Muscle of back (tissue), 11 donors: ENCODE results near the gene LSM4. TPM values are rescaled to one million over a fixed set of nuclear protein-coding genes. Genes with fewer than 3 reads are reported as not detected.
A peak's percentile ranks its signal among the peaks of the same experiment; 100 is the strongest.

Experiments used
- DNase-seq, 3 donors: peaks; one replicate each; pipeline versions ENCODE4 v3.0.0 to v3.0.0-alpha.2; 2013
- polyA plus RNA-seq, 10 donors: library from polyadenylated mRNA; unstranded; fragments of 120-200 nt; gene quantifications; one replicate each; pipeline ENCODE4 v1.2.1, GENCODE V29; 2013; ENCODE audit not compliant: insufficient read length in 10 of 10

Gene LSM4
- polyA plus RNA-seq, 10 donors = 65.1 to 100 (median 78.1) TPM

GRCh38 chr19:18293642-18294466 lies 29.0 kb downstream of the LSM4 start:
- no peak for DNase-seq

DNA sequence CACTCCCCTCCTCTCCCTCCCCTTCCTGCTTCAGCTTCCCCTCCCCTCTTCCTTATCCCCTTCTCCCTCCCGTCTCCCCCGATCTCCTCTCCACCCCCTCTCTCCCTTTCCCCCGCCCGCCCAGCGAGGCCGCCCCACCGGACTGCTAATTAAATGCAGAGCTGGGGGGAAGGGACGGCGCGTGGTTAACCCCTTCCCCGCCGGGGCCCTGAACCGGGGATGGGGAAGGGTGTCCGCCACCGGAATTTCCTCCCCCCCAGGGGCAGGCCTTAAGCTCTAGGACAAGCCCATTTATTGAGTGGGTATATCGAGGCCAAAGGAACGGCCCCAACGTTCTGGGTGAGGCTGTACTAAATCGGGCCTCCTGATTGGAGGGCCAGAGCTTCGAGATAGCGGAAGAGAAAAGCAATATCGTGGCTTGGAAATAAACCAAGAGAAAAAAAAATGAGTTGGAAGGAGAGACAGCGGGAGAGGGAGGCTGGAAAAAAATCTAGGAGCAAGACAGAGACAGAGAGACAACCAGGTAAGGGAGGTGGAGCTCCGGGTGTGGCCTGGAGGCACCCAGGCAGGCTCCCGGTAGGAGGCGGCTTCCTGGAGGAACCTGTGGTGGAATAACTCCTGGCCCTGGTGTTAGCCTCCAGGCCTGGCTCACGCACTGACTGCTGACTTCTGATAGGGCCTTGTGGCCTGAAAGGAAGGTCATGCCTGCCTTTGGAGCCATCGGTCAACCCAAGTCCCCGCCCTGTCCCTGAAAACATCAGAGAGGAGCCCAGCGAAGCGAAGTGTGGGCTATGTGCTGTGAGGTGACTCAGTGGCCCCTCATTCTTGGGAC lies 29.9 kb downstream of the LSM4 start:
- peak; percentile 88 to 94 (median 89) for DNase-seq

- no peak for DNase-seq
These were observed 30.4 kb downstream of the LSM4 start for GRCh38 chr19:18292462-18292809.

- peak; percentile 77 to 96 (median 91) for DNase-seq
These were observed 31.1 kb downstream of the LSM4 start for GRCh38 chr19:18291590-18292461.

DNA sequence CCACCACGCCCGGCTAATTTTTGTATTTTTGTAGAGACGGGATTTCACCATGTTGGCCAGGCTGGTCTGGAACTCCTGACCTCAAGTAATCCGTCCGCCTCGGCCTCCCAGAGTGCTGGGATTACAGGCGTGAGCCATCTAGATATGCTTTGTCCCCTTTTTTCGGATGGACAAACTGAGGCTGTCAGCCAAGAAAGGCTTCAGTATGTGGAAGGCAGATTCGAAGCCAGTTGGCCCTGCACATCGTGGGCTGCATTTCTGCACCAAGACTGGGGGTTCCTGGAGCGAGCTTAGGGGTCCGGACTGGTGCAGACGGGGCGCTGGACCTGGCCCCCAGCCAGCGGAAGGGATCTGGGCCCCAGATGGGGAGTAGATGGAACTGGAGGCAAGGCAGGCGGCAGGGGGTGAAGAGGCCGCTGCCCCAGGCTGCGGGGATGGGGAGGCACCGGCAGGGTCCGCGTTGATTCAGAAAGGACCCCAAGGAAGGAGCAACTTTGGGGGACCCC lies 31.8 kb downstream of the LSM4 start:
- DNase-seq = no peak

GRCh38 chr19:18290302-18291018 lies 32.4 kb downstream of the LSM4 start:
- DNase-seq = no peak

DNA sequence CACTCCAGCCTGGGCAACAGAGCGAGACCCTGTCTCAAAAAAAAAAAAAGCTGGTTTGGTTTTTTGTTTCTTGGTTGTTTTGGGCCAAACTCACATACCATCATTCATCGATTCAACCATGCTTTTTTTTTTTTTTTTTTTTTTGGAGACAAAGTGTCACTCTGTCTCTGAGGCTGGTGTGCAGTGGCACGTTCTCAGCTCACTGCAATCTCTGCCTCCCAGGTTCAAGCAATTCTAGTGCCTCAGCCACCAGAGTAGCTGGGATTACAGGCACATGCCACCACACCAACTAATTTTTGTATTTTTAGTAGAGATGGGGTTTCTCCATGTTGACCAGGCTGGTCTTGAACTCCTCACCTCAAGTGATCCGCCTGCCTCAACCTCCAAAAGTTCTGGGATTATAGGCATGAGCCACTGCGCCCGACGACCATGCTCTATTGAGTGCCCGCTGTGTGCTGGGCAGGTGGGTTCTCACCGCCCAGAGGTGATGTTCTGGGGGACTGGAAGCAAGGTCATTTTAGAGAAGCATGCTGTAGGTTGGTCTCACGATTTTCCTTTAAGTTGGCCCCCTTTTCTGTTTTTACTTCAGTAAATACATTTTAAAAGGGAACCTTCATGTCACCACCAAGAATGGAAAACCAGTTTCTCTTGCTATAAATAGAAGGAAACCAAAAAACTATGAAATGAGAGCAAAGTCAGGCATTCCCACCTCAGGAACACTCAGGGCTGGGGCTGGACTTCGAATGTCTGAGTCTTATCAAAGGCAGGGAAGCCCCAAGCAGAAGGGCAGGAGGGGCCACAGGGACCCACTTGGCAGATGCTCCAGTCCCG lies 33.2 kb downstream of the LSM4 start:
- peak in 1 of 3 donors; percentile 66 for DNase-seq

DNA sequence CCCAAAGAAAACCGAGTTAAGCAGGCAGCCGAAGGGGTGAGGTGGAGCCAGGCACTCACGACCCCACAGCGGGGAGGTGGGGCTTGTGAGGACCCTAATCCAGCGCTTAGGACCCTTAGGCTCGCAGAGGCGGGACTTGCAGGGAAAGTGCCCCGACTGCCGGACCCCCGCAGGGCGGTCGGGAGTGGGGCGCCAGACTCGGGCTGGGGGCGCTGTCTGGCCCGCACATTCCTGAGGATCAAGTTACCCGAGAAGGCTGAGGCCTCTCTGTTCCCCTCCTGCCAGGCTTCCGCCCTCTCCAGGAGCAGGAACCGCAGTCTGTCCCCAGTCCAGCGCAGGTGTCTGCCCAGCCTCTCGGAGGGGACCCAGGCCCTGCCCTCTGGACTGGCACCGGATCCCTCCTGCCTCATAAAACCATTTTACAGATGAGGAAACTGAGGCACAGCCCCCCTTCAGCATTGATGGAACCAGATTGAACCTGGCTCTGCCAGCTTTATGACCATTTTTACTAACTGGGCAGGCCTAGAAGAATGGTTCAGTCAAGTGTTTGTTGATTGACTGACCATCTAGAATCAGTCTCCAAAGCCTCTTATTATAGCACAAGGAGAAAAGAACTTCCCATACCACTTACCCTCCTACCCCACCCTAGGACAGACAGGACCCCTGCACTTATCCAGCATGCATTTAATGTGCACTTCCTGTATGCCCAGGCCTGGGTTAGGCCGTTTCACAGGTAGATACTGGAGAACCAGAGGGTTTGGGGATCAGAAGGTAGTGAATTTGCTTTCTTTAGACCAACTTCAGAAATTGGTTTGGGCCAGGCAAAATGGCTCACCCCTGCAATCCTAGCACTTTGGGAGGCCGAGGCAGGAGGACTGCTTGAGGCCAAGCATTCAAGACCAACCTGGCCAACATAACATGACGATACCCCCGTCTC lies 34.8 kb downstream of the LSM4 start:
- peak in 1 of 3 donors; percentile 65 for DNase-seq

DNA sequence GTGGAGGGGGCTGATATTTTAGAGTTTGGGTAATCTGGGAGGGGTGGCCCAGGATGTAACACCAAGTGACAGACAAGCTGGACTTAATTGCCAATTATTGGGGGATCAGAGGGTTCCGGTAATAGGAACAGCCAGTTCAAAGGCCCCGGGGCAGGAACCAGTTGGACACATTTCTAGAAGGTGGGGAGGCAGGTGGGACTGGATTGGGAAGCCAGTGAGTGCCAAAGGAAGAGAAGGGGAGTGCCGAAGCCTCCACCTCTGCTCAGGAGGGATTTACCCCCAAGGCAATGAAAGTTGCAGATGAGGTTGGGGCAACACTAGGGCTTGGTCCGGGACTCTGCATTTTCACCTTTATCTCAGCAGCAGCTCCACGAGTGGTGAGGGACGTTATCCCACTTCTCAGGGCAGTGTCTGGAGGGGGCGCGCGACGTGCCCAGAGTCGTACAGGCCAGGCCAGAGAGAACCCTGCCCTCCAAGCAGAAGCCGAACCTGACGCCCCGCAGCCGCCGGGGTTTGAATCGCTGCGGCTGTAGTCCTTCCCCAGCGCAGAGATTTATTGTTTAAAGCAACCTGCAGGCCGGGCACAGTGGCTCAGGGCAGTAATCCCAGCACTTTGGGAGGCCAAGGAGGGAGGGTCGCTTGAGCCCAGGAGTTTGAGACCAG lies 35.8 kb downstream of the LSM4 start:
- DNase-seq = no peak

DNA sequence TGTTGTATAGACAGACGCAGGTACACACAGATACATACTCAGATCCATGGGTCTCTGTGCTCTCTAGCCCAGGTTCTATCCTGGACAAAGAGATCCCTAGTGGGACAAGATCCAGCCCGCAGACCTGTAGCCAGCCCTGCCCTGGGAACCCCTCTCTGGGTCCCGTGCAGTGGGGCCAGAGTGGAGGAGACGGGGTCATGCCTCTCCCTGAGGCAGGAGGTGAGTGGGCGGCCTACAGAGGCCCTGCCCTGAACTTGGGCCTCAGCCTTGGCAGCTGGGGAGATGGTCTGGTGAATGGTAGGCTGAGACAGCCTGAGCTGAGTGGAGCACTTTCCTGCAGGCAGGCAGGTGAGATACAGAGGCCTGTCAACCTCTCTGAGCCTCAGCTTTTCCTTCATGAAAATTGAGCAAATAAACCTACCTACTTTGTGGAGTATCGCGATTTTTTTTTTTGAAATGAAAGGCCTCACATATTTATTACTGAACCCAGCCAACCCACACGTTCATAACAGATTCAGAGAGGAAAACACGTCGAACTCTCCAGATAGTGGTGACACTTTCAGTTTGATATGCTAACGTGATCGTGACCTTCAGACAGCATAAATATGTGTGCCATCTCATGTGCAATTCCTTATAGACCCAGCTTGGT lies 38.0 kb downstream of the LSM4 start:
- DNase-seq = no peak

DNA sequence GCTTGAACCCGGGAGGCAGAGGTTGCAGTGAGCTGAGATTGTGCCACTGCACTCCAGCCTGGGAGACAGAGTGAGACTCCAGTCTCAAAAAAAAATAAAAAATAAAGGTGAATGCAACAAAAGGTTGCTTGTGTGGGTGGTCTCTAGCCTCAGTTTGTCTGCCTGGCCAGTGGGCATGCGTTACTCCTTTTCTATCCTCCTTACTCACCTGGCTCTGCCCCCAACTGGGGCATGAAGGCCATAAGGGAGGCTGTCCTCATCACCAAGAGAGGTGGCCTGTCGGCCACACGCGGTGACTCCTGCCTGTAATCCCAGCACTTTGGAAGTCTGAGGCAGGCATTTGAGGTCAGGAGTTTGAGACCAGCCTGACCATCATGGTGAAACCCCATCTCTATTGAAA lies 39.5 kb downstream of the LSM4 start:
- no peak for DNase-seq

DNA sequence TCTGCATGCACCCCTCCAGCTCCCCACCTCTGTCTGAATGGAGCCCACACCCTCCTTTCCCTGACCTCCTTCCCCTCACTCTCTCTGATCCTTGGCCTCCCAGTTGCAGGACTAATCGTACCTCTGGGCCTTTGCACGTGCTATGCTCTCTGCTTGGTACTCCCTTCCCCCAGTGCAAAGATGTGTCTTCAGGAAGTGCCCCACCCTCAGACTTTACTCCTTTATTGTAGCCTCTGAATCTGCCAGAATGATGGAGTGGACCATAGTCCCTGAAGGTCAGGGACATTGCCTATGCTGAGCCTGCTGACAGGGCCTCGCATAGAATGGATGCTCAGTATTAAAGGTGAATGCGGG lies 40.1 kb downstream of the LSM4 start:
- peak in 1 of 3 donors; percentile 71 for DNase-seq

GRCh38 chr19:18282021-18282787 lies 40.7 kb downstream of the LSM4 start:
- peak in 2 of 3 donors; percentile 92 to 97 for DNase-seq

GRCh38 chr19:18281082-18282020 lies 41.5 kb downstream of the LSM4 start, which contains the start of gene JUND:
JUND (minus strand) TSS chr19:18281622; CDS start chr19:18281484, 138 bp downstream.
- DNase-seq = peak; percentile 99

GRCh38 chr19:18280247-18281081 lies 42.4 kb downstream of the LSM4 start:
- peak; percentile 80 to 92 (median 83) for DNase-seq
